Activated CD4-positive, CD25-positive, alpha-beta regulatory T cell treated with anti-CD3 and anti-CD28 coated beads, Interleukin-2, amount 50 U/mL, for 24 hours (primary cell): ENCODE data around the gene GRIN2C.

Experiments
- ATAC-seq, 2 donors: fragments of 150-1000 bp; cut with Tn5 transposase; one replicate each; pipeline ENCODE4 v1.10.0; 2021; ENCODE audit warnings: mild to moderate bottlenecking in 1 of 2, moderate library complexity in 1 of 2

Gene GRIN2C

DNA sequence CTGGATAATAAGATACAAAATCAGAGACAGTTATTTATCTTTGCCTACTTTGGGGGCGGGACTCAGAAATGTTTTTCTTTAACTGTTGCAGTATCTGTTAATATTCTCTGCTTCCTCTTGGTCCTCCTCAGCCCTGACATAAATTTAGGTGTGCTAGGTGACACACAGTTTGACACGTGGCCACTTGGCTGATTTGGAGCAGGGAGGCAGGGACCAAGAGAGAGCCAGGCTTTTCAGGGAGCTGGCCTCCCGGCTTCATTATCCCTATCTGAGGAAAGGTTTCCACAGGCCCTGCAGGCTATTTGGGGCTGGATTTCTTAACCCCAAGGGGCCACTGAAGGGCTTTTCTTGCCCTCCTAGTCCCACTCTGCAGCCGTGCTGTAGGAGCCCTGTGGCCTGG lies 63.5 kb downstream of the GRIN2C start:
- ATAC-seq, result no peak

DNA sequence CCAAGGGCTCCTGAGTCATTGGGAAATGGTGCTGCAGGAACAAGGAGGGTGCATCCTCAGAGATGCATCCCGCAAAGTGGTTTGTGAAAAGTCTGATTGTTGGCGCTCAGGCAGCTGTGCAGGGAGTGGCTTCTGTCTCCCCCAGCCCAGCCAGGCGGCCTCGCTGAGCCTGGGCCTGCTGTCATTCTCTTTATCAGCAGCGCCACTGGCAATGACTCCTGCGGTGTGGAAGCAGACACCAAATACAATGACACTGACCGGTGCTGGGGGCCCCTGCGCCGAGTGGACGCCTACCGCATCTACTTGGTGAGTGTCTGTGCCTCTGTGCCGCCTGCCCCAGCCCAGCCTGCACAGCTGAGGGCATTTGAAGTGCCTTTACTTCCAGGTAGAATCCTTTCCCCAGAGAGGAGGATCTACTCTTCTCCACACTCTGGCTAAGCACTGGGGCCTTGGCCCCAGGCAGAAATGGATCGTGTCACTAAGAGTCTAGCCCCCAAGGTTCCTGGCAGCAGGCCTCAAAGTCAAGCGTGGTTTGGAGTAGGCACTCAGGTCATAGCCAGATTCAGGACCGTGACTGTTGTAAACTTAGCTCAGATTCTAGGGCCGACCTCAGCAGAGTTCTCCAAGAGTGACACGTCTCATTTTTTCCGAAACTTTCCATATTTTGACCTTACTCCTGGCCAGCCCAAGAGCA lies 64.2 kb downstream of the GRIN2C start:
- no peak for ATAC-seq

DNA sequence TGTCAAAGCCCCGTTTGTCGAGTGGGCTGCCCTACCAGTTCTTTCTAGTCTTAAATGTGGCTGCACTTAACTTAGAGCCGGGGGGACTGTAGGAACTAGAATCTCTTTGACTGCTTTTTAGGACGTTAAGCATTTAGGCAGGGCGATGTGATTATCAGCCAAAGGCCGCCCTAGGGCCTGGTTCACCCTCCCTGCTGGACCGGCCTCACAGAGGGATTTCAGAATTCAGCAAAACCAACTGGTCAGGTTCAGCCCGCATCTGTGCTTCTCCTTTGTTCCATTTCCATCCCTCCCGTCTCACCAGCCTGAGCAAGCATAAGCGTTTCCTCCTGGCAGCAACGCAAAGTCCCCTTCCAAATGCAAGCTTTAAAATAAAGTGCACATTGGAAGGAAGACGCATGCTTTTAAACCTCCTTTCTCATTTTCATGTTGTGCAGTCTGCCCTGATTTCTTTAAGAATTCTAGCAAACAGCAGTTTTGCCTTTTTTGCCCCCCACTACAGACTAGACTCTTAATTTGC lies 67.0 kb downstream of the GRIN2C start:
- no peak for ATAC-seq
